ENCODE data around the gene RAE1. TPM values are rescaled to one million over a fixed set of nuclear protein-coding genes. Genes with fewer than 3 reads are reported as not detected.

Gene RAE1
- total and polyA plus RNA-seq, 4 experiments from 2014 or later = 30.9 to 43.9 (median 32.8) TPM

- Mint-ChIP-seq H3K27me3 (no peaks in the 10 kb centered on the region), H3K4me3 (no peak overlapping the region), H3K36me3 (peaks cover 31 to 66% of the 10 kb centered on the region in 2 donors), H3K9me3 (no peaks in the 10 kb centered on the region), H3K4me1 (peaks cover 18 to 32% (median 25%) of the 10 kb centered on the region in 4 donors), H3K27ac (peak overlapping the region in 2 of 7 donors; percentile 27 to 56)
- no peak overlapping the region for H3K4me3 ChIP-seq (ENCODE audit: low read length in 2 of 2)
- no peak for DNase-seq
- intact Hi-C loops (cut with micrococcal nuclease) = no loop called here
- no peak overlapping the region for H3K27ac ChIP-seq (ENCODE audit: low read depth, low read length)
- ChIA-PET POLR2A (ENCODE audit: partially characterized antibody) (no interaction called here), CTCF (ENCODE audit: partially characterized antibody) (interaction anchor here (1.7 to 6.9 kb wide), 7 partner anchors 9 to 120 kb away, joined by 6 to 48 read pairs (median 31); partner anchors contain the start of gene RBM38)
- no peaks in the 10 kb centered on the region for H3K27me3 ChIP-seq (ENCODE audit: insufficient read depth, low read length)
- no peaks in the 10 kb centered on the region for H3K9me3 ChIP-seq (ENCODE audit: control insufficient read depth in 1 of 2, low read length in 2 of 2)
- H3K36me3 ChIP-seq (ENCODE audit: insufficient read depth, low read length) = peaks cover 32% of the 10 kb centered on the region
- peaks cover 22% of the 10 kb centered on the region for H3K4me1 ChIP-seq (ENCODE audit: insufficient read depth, low read length)
Measured at GRCh38 chr20:57378646-57379262, 27.7 kb downstream of the RAE1 start.

DNA sequence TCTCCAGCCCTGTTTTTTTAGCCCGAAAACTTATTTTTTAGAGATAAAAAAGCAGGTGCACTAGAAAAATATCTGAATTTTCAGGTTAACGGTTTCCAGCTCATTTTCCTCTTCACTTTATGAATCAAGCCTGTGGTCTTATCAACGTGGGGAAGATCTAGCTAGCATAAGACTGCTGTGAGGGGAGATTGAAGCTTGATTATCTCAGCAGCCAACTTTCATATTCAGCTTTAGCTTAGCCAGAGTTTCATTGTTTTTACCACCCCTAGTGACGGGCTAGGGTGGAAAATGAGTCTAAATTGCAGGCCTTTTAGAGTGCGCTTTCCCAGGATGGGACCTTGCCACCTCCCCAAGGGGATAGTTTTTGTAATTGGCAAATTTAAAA lies 28.2 kb downstream of the RAE1 start:
- POLR2A ChIA-PET (ENCODE audit: partially characterized antibody) = interaction anchor here (1.0 to 1.1 kb wide), 2 partner anchors 10 to 19 kb away, joined by 3 to 5 read pairs; no protein-coding TSS in a partner anchor
- CTCF ChIA-PET (ENCODE audit: partially characterized antibody) = interaction anchor here (1.2 to 6.9 kb wide), 10 partner anchors 10 to 119 kb away, joined by 3 to 48 read pairs (median 10); partner anchors contain the start of gene RBM38
- Histone ChIP-seq H3K36me3 (ENCODE audit: insufficient read depth, low read length) (peaks cover 32% of the 10 kb centered on the region), H3K27ac (ENCODE audit: low read depth, low read length) (no peak overlapping the region), H3K27me3 (ENCODE audit: insufficient read depth, low read length) (no peaks in the 10 kb centered on the region), H3K9me3 (ENCODE audit: control insufficient read depth in 1 of 2, low read length in 2 of 2) (no peaks in the 10 kb centered on the region), H3K4me3 (ENCODE audit: low read length in 2 of 2) (no peak overlapping the region), H3K4me1 (ENCODE audit: insufficient read depth, low read length) (peaks cover 20% of the 10 kb centered on the region)
- H3K36me3 Mint-ChIP-seq = peaks cover 31 to 62% of the 10 kb centered on the region in 2 donors
- H3K9me3 Mint-ChIP-seq = no peaks in the 10 kb centered on the region
- H3K27ac Mint-ChIP-seq = peak overlapping the region in 4 of 7 donors; percentile 6 to 38 (median 19)
- no peaks in the 10 kb centered on the region for H3K27me3 Mint-ChIP-seq
- H3K4me1 Mint-ChIP-seq = peaks cover 16 to 32% (median 23%) of the 10 kb centered on the region in 4 donors
- intact Hi-C loops (cut with micrococcal nuclease) = no loop called here
- no peak for DNase-seq
- no peak overlapping the region for H3K4me3 Mint-ChIP-seq

DNA sequence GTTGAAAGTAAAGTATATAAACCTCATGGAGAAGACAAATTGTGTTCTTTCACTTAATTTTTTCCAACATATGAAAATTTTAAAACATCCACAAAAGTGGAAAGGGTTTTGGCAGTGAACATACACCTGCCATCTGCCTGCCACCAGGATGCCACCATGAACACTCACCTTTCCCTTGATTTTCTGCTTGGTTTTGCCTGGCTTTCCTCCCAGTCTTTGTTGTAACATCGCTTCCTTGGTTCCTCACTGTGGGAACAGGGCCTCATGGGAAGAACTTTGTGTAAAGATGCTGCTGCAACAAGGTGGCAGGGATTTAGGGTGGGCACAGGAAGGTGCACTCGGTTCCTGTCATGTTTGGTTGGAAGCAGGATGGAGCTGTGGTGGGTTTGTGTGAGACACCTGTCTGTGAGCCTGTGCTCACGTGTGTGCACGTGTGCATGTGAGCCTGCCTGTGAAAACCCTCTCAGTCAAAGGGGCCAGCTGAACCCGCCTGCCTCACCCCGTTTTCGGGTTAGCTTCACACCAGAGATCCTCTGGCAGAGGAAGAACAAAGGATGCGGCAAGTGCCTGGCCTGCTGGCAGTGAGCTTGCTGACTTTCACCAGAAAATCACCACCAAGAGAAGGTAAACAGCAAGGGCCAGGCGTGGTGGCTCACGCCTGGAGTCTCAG lies 29.2 kb downstream of the RAE1 start:
- no peaks in the 10 kb centered on the region for H3K27me3 Mint-ChIP-seq
- Histone ChIP-seq H3K27me3 (ENCODE audit: insufficient read depth, low read length) (no peaks in the 10 kb centered on the region), H3K4me1 (ENCODE audit: insufficient read depth, low read length) (peaks cover 18% of the 10 kb centered on the region), H3K4me3 (ENCODE audit: low read length in 2 of 2) (no peak overlapping the region), H3K27ac (ENCODE audit: low read depth, low read length) (no peak overlapping the region), H3K9me3 (ENCODE audit: control insufficient read depth in 1 of 2, low read length in 2 of 2) (no peaks in the 10 kb centered on the region), H3K36me3 (ENCODE audit: insufficient read depth, low read length) (peaks cover 30% of the 10 kb centered on the region)
- peaks cover 24 to 53% of the 10 kb centered on the region in 2 donors for H3K36me3 Mint-ChIP-seq
- peaks cover 13 to 29% (median 20%) of the 10 kb centered on the region in 4 donors for H3K4me1 Mint-ChIP-seq
- DNase-seq = no peak
- no peak overlapping the region for H3K4me3 Mint-ChIP-seq
- intact Hi-C loops (cut with micrococcal nuclease) = no loop called here
- H3K9me3 Mint-ChIP-seq = no peaks in the 10 kb centered on the region
- POLR2A ChIA-PET (ENCODE audit: partially characterized antibody) = interaction anchor here (1.0 to 1.1 kb wide), 2 partner anchors 9 to 18 kb away, joined by 3 to 5 read pairs; no protein-coding TSS in a partner anchor
- peak overlapping the region in 3 of 7 donors; percentile 24 to 64 (median 40) for H3K27ac Mint-ChIP-seq
- CTCF ChIA-PET (ENCODE audit: partially characterized antibody) = interaction anchor here (1.2 to 6.9 kb wide), 11 partner anchors 11 to 118 kb away, joined by 3 to 48 read pairs (median 10); partner anchors contain the start of gene RBM38

GRCh38 chr20:57381596-57382503 lies 30.8 kb downstream of the RAE1 start:
- Histone ChIP-seq H3K27me3 (ENCODE audit: insufficient read depth, low read length) (no peaks in the 10 kb centered on the region), H3K4me1 (ENCODE audit: insufficient read depth, low read length) (peaks cover 18% of the 10 kb centered on the region), H3K4me3 (ENCODE audit: low read length in 2 of 2) (no peak overlapping the region), H3K9me3 (ENCODE audit: control insufficient read depth in 1 of 2, low read length in 2 of 2) (no peaks in the 10 kb centered on the region), H3K36me3 (ENCODE audit: insufficient read depth, low read length) (peaks cover 23% of the 10 kb centered on the region), H3K27ac (ENCODE audit: low read depth, low read length) (no peak overlapping the region)
- CTCF ChIA-PET (ENCODE audit: partially characterized antibody) = interaction anchor here (0.7 to 6.9 kb wide), 22 partner anchors 9 to 246 kb away, joined by 3 to 48 read pairs (median 4); partner anchors contain the start of gene RBM38
- peak overlapping the region in 1 of 8 donors; percentile 11 for H3K4me3 Mint-ChIP-seq
- no peaks in the 10 kb centered on the region for H3K27me3 Mint-ChIP-seq
- peaks cover 12 to 24% (median 17%) of the 10 kb centered on the region in 4 donors for H3K4me1 Mint-ChIP-seq
- intact Hi-C loops (cut with micrococcal nuclease) = loop anchor here (1.0 kb wide), 3 partner anchors 53 to 827 kb away; no protein-coding TSS in a partner anchor
- POLR2A ChIA-PET (ENCODE audit: partially characterized antibody) = interaction anchor here (0.7 to 1.4 kb wide), 3 partner anchors 8 to 16 kb away, joined by 3 to 7 read pairs (median 5); no protein-coding TSS in a partner anchor
- peak overlapping the region in 6 of 7 donors; percentile 30 to 80 (median 75) for H3K27ac Mint-ChIP-seq
- H3K9me3 Mint-ChIP-seq = no peaks in the 10 kb centered on the region
- peak; percentile 75 to 83 (median 80) for DNase-seq
- peaks cover 14 to 38% of the 10 kb centered on the region in 2 donors for H3K36me3 Mint-ChIP-seq

GRCh38 chr20:57382516-57382915 lies 31.5 kb downstream of the RAE1 start:
- Histone ChIP-seq H3K36me3 (ENCODE audit: insufficient read depth, low read length) (peaks cover 17% of the 10 kb centered on the region), H3K9me3 (ENCODE audit: control insufficient read depth in 1 of 2, low read length in 2 of 2) (no peaks in the 10 kb centered on the region), H3K27ac (ENCODE audit: low read depth, low read length) (no peak overlapping the region), H3K4me3 (ENCODE audit: low read length in 2 of 2) (no peak overlapping the region), H3K27me3 (ENCODE audit: insufficient read depth, low read length) (no peaks in the 10 kb centered on the region), H3K4me1 (ENCODE audit: insufficient read depth, low read length) (peaks cover 18% of the 10 kb centered on the region)
- Mint-ChIP-seq H3K4me1 (peaks cover 12 to 24% (median 17%) of the 10 kb centered on the region in 4 donors), H3K27me3 (no peaks in the 10 kb centered on the region), H3K27ac (peak overlapping the region in 5 of 7 donors; percentile 28 to 77 (median 60)), H3K36me3 (peaks cover 8 to 32% of the 10 kb centered on the region in 2 donors), H3K9me3 (no peaks in the 10 kb centered on the region), H3K4me3 (peak overlapping the region in 1 of 8 donors; percentile 22)
- ChIA-PET POLR2A (ENCODE audit: partially characterized antibody) (interaction anchor here (0.7 to 1.5 kb wide), 5 partner anchors 10 to 113 kb away, joined by 3 to 7 read pairs (median 5); no protein-coding TSS in a partner anchor), CTCF (ENCODE audit: partially characterized antibody) (interaction anchor here (0.7 to 6.9 kb wide), 22 partner anchors 9 to 246 kb away, joined by 3 to 48 read pairs (median 4); partner anchors contain the start of gene RBM38)
- no peak for DNase-seq
- intact Hi-C loops (cut with micrococcal nuclease) = loop anchor here (1.0 kb wide), 1 partner anchor 53 kb away; no protein-coding TSS in a partner anchor

- Histone ChIP-seq H3K9me3 (ENCODE audit: control insufficient read depth in 1 of 2, low read length in 2 of 2) (no peaks in the 10 kb centered on the region), H3K4me1 (ENCODE audit: insufficient read depth, low read length) (peaks cover 18% of the 10 kb centered on the region), H3K4me3 (ENCODE audit: low read length in 2 of 2) (no peak overlapping the region), H3K27ac (ENCODE audit: low read depth, low read length) (no peak overlapping the region), H3K27me3 (ENCODE audit: insufficient read depth, low read length) (no peaks in the 10 kb centered on the region), H3K36me3 (ENCODE audit: insufficient read depth, low read length) (peaks cover 5% of the 10 kb centered on the region)
- POLR2A ChIA-PET (ENCODE audit: partially characterized antibody) = interaction anchor here (0.7 to 1.5 kb wide), 4 partner anchors 8 to 112 kb away, joined by 3 to 6 read pairs (median 4); no protein-coding TSS in a partner anchor
- Mint-ChIP-seq H3K27ac (peak overlapping the region in 2 of 7 donors; percentile 53 to 63), H3K27me3 (no peaks in the 10 kb centered on the region), H3K4me1 (peaks cover 12 to 27% (median 20%) of the 10 kb centered on the region in 4 donors), H3K4me3 (no peak overlapping the region), H3K9me3 (no peaks in the 10 kb centered on the region), H3K36me3 (peaks cover 5 to 23% of the 10 kb centered on the region in 2 donors)
- intact Hi-C loops (cut with micrococcal nuclease) = no loop called here
- DNase-seq = no peak
- CTCF ChIA-PET (ENCODE audit: partially characterized antibody) = interaction anchor here (1.0 to 6.9 kb wide), 9 partner anchors 8 to 115 kb away, joined by 3 to 48 read pairs (median 15); partner anchors contain the start of gene RBM38
Measured at GRCh38 chr20:57383447-57384347, 32.6 kb downstream of the RAE1 start.

Data from CD4-positive, alpha-beta memory T cell (primary cell).